RWPE2 (cell line): ENCODE measurements around the gene GRAMD2B.
"Not testable (repeated sequence)": the region's sequence is repeated elsewhere in the genome, so short reads cannot be mapped to it uniquely, and the experiment has no call there.

Experiments used
- ATAC-seq: fragments of 200-7000 bp; cut with Tn5 transposase; 3 replicates; pipeline ENCODE4 v1.9.1; 2021; ENCODE audit warnings: low read depth
- DNase-seq: peaks from one replicate; pipeline ENCODE4 v3.0.0-alpha.2; 2020; ENCODE audit warnings: low spot score
- H3K27ac ChIP-seq: fragments of 450-650 bp; 2 replicates; pipeline ENCODE4 v1.5.1; 2017; ENCODE audit warnings: mild to moderate bottlenecking; ENCODE audit not compliant: poor library complexity, severe bottlenecking
- H3K27me3 ChIP-seq: fragments of 250-450 bp; sonication (Bioruptor Pico); 2 replicates; pipeline ENCODE4 v1.5.1; 2021; ENCODE audit warnings: mild to moderate bottlenecking, moderate library complexity; ENCODE audit not compliant: insufficient read depth, poor library complexity, severe bottlenecking
- H3K36me3 ChIP-seq: fragments of 250-450 bp; sonication (Bioruptor Pico); 2 replicates; pipeline ENCODE4 v1.5.1; 2020; ENCODE audit warnings: low read depth, mild to moderate bottlenecking, moderate library complexity
- H3K4me1 ChIP-seq: fragments of 250-450 bp; sonication (Bioruptor Pico); 2 replicates; pipeline ENCODE4 v1.5.1; 2021; ENCODE audit warnings: mild to moderate bottlenecking, moderate library complexity; ENCODE audit not compliant: insufficient read depth, poor library complexity, severe bottlenecking
- H3K4me3 ChIP-seq: fragments of 250-450 bp; sonication (Bioruptor Pico); 2 replicates; pipeline ENCODE4 v1.5.1; 2021; ENCODE audit warnings: mild to moderate bottlenecking, moderate library complexity; ENCODE audit not compliant: severe bottlenecking
- H3K9me3 ChIP-seq: fragments of 250-450 bp; sonication (Bioruptor Pico); 2 replicates; pipeline ENCODE4 v1.5.1; 2021; ENCODE audit warnings: mild to moderate bottlenecking, moderate library complexity; ENCODE audit not compliant: severe bottlenecking
- CTCF ChIP-seq: fragments of 450-650 bp; IDR thresholded peaks from one replicate; pipeline ENCODE4 v1.5.1; 2017; ENCODE audit warnings: mild to moderate bottlenecking, moderate library complexity; ENCODE audit not compliant: poor library complexity, severe bottlenecking

GRAMD2B gene

DNA sequence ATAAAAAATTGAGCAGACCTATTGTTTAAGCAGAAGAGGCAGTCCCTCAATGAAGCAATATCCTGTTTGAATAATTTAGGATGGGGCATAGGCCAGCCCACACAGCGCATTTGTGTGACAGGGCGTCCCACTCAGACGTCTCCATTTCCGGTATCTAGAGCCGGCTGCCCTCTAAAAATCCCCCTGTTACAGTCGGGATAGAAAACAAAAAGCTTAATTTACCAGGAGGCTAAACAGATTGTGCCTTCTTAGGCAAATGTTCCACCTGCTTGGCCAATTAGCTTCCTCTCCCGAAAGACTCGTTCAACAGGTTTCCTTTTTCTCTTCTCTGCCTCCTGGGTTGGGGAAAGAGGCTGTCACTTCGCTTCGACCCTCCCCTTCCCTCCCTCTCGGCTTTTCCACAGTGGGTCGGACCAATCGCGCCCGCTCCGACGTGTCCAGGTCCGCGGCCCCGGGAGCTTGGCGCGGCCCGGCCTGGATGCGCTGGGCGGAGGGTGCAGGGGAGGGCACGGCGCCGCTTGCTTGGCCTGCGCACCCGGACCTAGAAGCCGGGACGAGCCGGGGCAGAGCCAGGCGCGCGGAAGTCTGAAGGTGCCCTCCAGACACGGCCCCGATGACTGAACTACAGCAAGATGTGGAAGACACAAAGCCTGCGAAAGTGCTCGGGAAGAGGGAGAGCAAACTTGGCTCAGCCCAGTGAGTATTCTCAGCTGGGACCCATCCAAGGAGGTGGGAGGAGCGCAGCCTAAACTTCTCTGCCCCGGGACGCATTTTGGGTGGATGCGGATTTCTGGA, at the start of gene GRAMD2B:
TSS of gene GRAMD2B (plus strand) at position 416 of the 795 bp plus-strand sequence. CDS start at position 614, 198 bp downstream.
- Histone ChIP-seq H3K4me1 (peaks cover 16% of the 10 kb centered on the region), H3K27me3 (no peaks in the 10 kb centered on the region), H3K36me3 (peaks cover 21% of the 10 kb centered on the region), H3K4me3 (peak within 1 kb of the TSS; percentile 56), H3K9me3 (no peaks in the 10 kb centered on the region), H3K27ac (peak within 1 kb of the TSS; percentile 65)
- ATAC-seq (peak; percentile 93), DNase-seq (peak; percentile 87)
- TF ChIP-seq CTCF: no peak

- no peak overlapping the region for H3K27ac ChIP-seq
- H3K9me3 ChIP-seq: no peaks in the 10 kb centered on the region
- H3K36me3 ChIP-seq: no peaks in the 10 kb centered on the region
- H3K27me3 ChIP-seq: no peaks in the 10 kb centered on the region
- peaks cover 25% of the 10 kb centered on the region for H3K4me1 ChIP-seq
- TF ChIP-seq CTCF: no peak
- ATAC-seq (no peak), DNase-seq (no peak)
- no peak overlapping the region for H3K4me3 ChIP-seq
Measured at GRCh38 chr5:126374109-126374416, 49.1 kb upstream of the GRAMD2B start.

DNA sequence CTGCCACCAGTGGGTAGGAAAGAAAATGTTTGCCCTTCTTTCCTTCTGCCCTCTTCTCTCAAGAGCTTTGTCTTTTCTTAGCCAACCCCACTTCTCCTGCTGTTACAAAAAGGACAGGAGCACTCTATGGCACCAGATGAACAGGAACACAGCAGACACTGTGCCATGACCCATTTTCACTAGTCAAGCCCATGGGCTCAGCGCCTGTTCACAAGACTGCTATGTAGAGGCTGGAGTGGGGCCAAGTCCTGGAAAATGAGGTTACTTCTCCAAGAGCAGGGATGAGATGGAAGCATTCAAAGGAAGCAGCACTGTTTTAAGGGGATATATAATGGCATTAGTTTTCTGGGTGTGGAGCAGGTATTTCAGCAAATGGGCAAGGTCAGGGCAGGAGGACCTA, 46.8 kb upstream of the GRAMD2B start:
- no peak for TF ChIP-seq CTCF

GRCh38 chr5:126377424-126377823, 45.8 kb upstream of the GRAMD2B start:
- no peaks in the 10 kb centered on the region for H3K36me3 ChIP-seq
- DNase-seq (no peak), ATAC-seq (no peak)
- H3K9me3 ChIP-seq: peaks cover 4% of the 10 kb centered on the region
- H3K27me3 ChIP-seq: no peaks in the 10 kb centered on the region
- H3K4me3 ChIP-seq: no peak overlapping the region
- H3K27ac ChIP-seq: no peak overlapping the region
- TF ChIP-seq CTCF: no peak
- no peaks in the 10 kb centered on the region for H3K4me1 ChIP-seq

More for the DNA sequence above, 46.8 kb upstream of the GRAMD2B start:
- no peak for ATAC-seq
- Histone ChIP-seq H3K9me3 (no peaks in the 10 kb centered on the region), H3K4me1 (peaks cover 4% of the 10 kb centered on the region), H3K27ac (no peak overlapping the region), H3K36me3 (no peaks in the 10 kb centered on the region), H3K4me3 (no peak overlapping the region), H3K27me3 (no peaks in the 10 kb centered on the region)
- no peak for DNase-seq

DNA sequence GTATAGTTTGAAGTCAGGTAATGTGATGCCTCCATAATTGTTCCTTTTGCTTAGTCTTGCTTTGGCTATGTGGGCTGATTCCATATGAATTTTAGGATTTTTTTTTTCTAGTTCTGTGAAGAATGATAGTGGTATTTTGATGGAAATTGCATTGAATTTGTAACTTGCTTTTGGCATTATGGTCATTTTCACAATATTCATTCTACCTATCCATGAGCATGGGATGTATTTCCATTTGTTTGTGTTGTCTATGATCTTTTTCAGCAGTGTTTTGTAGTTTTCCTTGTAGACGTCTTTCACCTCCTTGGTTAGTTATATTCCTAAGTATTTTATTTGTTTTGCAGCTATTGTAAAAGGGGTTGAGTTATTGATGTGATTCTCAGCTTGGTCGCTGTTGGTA, 42.9 kb upstream of the GRAMD2B start:
- not testable (repeated sequence) for ATAC-seq, H3K27me3 ChIP-seq, H3K4me1 ChIP-seq, H3K4me3 ChIP-seq, H3K27ac ChIP-seq, H3K36me3 ChIP-seq, DNase-seq, H3K9me3 ChIP-seq
